HG02763 (cell line): ENCODE data around the gene RASSF8.

ENCODE experiments used
- ATAC-seq: cut with Tn5 transposase; IDR thresholded peaks from one replicate; pipeline ENCODE4 v1.9.1; 2021; ENCODE audit warnings: mild to moderate bottlenecking, moderate library complexity; ENCODE audit not compliant: unreplicated experiment

Gene RASSF8

DNA sequence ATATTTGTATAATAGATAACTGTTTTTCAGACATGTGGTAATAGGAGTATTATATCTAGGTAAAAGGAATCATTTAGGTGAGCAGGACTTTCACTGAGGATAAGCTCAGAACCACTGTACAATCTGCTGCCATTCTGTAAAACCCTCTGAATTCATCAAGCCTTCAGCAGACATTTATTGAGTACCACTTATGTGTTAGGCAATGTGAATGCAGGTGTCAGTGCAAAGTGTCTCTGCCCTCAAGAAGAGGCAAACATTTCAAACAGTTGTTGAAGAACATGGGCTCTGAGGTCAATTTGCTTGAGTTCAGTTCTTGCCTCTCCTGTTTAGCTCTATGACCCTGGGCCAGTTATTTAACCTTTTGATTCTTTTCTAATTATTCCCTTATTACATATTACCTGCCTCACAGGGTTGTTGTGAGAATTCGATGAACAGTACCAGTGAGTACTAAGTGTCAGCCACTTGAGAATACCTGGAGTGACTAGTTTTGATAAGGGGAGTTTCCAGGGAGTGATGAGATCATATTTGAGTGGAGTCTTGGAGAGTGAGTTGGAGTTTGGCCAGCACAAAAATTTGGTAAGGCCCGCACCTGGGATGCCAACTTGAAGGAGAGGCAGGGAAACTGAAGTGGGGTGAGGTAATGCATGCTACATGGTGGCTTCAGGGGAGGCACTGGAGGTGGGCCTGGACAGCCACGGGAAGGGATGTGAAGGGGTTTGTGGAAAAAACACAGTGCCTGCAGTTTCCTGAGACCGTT, 33.7 kb downstream of the RASSF8 start:
- ATAC-seq, result no peak

GRCh38 chr12:25993901-25994651, 35.6 kb downstream of the RASSF8 start:
- ATAC-seq, result no peak

- no peak for ATAC-seq
Measured at GRCh38 chr12:25994901-25995625, 36.6 kb downstream of the RASSF8 start.

- ATAC-seq, result no peak
Measured at GRCh38 chr12:25995906-25996305, 37.4 kb downstream of the RASSF8 start.

DNA sequence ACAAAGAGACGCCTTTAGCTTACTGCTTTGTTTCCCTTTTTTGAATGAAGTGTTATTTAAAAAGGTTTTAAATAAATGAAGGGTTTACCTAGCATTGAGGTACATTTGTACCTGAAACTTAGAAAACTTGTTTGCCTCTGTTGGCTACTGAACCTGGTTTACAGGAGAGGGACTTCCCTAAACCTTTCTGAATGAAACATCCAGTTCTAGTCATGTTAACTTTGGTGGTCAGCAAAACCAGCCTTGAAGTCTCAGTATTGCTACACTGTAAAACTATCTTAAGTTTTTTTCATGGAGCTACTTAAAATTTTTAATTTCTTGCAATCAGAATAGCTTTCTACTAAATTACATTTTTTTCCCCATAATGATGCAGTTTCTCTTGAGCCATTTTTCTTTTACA, 38.2 kb downstream of the RASSF8 start:
- no peak for ATAC-seq

DNA sequence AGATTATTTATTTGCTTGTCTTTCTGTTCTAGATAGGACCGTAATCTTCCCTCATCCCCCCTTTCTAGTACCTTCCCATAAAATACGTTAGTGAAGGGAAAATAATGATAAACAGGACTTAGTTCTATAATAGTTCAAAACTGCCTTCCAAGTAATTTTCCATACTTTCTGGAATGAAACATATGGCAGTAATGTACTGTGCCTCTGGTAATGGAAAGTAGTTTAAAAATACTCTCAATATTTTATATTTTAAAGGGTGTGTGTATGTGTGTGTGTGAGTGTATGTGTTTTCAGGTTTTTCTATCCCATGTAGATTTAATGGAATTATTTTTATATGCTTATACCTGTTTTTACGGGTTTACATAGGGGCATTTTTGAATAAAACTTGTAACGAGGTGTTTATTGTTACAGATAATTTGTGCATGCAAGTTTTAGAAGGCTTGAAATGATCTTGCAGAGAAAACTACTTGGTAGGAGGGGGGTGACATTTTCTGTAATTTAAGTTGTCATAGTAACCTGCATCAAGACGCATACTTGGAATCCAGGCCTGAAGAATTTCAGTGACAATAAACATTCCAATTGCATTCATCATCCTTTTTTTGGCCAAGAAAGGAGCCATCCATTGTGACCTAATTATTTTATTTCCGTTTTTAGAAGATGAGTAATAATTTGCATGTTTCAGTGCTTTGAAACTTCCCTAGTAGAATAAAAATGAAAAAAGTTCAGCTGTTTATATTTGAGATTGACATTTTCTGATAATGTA, 38.9 kb downstream of the RASSF8 start:
- no peak for ATAC-seq

DNA sequence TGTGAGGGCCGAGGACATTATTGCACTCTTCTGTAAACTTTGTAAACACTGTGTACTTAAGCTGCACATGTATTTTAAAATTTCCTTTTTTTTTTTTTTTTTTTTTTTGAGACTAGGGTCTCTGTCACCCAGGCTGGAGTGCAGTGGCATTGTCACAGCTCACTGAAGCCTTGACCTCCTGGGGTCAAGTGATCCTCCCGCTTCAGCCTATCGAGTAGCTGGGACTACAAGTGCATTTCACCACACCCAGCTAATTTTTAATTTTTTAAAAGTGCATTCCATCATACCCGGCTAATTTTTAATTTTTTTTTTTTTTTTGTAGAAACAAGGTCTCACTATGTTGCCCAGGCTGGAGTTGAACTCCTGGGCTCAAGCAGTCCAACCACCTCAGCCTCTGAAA, 42.4 kb downstream of the RASSF8 start:
- no peak for ATAC-seq

GRCh38 chr12:26001530-26001929, 43.0 kb downstream of the RASSF8 start:
- no peak for ATAC-seq

DNA sequence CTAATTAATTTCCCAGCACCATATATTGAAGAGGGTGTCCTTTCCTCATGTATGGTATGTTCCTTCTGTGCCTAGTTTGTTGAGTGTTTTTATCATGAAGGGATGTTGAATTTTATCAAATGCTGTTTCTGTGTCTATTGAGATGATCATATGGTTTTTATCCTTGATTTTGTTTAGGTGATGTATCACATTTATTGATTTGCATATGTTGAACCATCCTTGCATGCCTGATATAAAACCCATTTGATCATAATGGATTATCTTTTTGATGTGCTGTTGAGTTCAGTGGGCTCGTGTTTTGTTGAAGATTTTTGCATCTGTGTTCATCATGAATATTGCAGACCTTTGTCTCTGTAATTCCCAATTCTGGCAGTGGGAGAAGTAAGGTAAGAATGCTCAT, 44.6 kb downstream of the RASSF8 start:
- ATAC-seq, result no peak

DNA sequence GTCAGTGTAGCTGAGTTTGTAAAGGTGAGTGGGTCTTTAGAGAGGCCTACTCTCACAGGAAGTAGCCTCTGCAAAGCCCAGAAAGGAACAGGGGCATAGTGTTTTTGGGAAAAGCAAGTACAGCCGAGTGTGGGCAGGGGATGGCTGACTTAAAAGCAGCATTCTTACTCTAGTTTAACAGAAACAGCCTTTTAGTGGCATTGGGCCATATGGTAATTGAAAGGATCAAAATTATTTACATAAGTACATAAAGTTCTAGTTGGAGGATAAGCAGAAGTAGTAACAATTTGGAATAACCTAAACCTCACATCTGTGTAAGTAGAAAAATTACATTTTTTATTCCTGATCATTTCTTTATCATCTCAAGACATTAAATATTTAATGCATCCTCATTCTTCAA, 49.1 kb downstream of the RASSF8 start:
- no peak for ATAC-seq

DNA sequence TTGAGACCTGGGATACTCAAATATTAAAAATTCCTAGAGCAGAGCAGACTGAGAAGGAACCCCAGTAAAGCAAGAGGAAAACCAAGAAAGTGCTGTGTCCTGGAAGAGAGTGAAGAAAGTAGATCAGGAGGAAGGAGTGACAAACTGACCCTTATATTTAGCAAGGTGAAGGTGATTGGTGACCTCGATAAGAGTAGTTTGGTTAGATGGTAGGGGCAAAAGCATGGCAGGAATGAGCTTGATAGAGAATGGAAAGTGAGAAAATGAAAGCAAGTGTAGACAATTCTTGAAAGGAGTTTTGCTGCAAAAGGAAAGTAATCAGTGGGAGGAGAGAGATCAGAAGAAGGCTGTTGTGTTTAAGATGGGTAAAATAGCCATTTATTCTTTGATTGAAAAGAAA, 51.1 kb downstream of the RASSF8 start:
- ATAC-seq, result no peak

DNA sequence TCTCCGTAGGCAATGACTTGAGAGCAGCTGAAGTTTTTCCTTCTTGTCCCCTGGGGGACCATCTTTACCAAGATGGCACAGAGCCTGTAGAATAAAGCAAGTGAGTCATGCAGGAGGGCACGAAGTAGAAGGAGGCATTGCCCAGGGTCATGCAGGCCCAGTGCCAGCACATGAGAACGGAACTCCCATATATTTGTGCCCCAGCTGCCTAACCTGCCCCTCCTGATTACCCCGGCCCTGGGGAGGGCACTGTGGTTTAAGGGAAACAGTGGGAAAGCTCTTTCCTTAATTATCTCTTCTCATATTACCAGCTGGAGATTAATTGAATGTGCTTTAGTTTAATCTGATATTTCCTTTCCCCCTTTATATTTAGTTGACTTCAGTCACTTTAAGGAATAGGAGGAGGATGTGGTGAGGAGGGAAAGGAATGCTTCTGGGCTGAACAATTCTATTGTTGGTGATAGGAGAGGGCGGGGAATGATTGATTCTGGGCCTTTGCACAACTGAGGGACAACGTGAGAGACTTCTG, 51.9 kb downstream of the RASSF8 start:
- ATAC-seq, result no peak

- no peak for ATAC-seq
Measured at GRCh38 chr12:26011099-26011498, 52.6 kb downstream of the RASSF8 start.

DNA sequence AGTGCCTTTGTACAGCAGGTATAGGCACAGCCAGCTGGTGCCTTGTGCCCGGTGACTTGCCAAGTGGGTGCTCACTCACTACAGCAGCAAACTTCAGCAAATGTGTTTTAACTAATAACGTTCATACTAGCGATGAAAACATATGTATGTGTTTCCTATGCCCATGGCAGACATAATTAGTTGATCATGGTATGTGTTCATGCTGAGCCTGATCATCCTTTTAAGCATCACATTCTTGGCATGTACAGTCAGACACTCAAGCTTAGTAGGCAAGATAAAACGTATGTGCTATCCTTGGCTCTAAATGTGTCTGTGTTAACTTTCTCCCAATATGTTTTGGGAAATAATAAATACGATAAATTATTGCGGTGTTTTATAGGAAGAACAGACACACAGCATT, 55.6 kb downstream of the RASSF8 start:
- ATAC-seq, result no peak

DNA sequence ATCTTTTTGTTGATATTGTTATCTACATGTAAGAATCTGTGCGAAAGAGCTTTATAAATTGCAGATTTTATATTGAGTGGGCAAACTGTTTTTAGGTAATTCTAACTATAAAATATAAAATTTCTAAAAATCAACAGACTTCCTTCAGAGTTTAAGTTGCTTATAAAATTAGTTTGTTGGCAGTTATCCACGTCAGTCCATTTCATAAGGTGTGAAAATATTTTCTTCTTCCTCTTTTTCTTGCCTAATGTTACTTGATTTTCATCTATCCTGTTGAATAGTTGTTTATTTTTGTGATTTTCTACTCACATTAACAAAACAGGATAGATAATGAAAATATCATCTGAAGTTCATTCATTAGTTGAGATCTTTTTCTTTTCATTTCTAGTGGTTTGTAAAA, 58.0 kb downstream of the RASSF8 start:
- no peak for ATAC-seq

DNA sequence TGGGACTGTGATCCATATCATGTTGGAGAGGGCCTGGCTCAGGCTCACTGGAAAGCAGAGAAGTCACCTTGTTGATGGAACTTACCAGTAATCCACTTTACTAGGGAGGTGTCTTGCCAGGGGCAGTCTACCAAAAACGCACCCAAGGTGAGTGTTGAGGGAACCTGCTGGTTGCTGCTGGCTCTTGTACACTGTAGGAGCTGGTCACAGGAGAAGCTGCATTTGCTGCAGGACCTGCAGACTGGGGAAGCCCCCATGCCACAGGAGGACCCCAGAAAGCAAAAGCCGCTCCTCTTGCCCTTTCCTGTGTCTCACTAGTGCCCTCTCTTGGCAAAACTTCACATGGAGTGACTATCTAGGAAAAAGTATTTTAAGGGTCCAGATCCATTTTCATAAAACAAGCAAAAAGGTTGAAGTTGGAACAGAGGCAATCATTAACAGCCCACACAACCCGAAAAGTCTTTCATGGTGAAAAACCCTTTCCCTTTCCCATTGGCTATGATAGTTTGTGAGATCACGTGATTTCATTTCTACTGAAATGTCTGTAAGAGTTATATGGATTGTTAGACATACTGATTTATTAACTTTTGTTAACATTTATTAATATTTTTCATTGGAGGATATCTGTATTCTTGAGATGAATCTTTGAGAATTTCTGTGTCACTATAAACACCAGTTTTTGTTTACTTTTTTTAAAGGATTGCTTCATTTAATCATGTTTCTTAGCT, 59.2 kb downstream of the RASSF8 start:
- no peak for ATAC-seq

DNA sequence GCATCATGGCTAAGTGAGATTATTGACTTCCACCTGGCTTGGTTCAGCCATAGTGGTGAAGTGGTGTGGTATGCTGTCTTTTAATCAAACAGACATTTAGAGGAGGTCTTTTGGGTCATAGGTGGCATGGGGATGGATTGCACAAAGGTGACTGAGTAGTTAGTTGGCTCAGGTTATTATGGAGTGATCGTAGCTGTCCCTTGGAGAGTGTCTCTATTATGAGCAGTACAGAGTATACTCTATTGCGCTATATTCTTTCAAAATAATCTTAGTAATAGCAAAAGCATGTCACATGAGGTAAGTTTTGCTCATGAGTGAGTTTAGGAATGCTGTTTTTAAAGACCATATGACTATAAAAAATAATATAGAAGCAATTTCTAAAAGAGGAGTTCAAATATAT, 60.4 kb downstream of the RASSF8 start:
- ATAC-seq, result no peak

GRCh38 chr12:26021534-26021933, 63.1 kb downstream of the RASSF8 start:
- ATAC-seq, result no peak

DNA sequence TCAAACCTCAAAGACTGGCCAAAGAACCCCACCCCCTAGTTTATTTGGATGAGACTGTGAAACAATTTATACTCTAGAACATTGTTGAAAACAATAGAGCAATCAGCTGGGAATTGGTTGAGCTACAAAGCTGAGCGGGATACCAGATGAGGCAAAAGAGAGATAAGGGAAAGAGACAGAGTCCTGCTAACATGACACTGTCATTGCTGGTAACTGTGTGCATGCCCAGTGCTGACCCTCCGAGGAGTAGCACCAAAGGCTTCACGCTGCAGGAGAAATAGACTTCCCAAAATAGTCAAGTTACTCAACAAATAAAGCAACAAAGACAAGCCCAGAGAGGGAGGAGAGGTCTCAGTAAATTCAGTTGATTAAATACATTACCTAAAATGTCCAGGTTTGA, 63.6 kb downstream of the RASSF8 start:
- no peak for ATAC-seq

DNA sequence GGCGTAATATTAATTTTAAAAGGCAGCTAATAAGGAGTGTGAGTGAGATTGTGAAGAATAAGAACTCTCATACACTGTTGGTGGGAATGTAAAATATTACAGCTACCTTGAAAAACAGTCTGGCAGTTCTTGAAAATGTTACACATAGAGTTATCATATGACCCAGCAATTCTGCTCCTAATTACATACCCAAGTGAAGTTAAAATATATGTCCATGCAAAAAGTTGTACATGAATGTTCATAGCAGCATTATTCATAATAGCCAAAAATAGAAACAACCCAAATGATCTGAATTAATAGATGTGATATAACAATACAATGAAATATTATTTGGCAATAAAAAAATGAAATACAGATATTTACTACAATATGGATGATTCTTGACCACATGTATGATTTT, 68.2 kb downstream of the RASSF8 start:
- no peak for ATAC-seq
